DMS53 (cell line): Measurements from ENCODE around the gene KRTAP10-5.
A peak's percentile ranks its signal among the peaks of the same experiment; 100 is the strongest.

ENCODE experiments used
- DNase-seq: peaks from one replicate; lab custom pipeline; 2025; lab: John Stamatoyannopoulos, UW

KRTAP10-5 gene

GRCh38 chr21:44590897-44591800, 10.7 kb upstream of the KRTAP10-5 start:
- DNase-seq = peak; percentile 26

- no peak for DNase-seq
Measured at GRCh38 chr21:44590311-44590721, 9.9 kb upstream of the KRTAP10-5 start.

- no peak for DNase-seq
Measured at GRCh38 chr21:44589586-44590305, 9.3 kb upstream of the KRTAP10-5 start.

GRCh38 chr21:44589094-44589493, 8.7 kb upstream of the KRTAP10-5 start:
- DNase-seq = no peak

- DNase-seq = no peak
Measured at GRCh38 chr21:44585892-44586291, 5.5 kb upstream of the KRTAP10-5 start.

GRCh38 chr21:44583800-44584147, 3.4 kb upstream of the KRTAP10-5 start:
- no peak for DNase-seq

GRCh38 chr21:44583089-44583799, 2.8 kb upstream of the KRTAP10-5 start:
- DNase-seq = no peak

GRCh38 chr21:44582055-44582454, 1.7 kb upstream of the KRTAP10-5 start:
- DNase-seq = peak; percentile 12

GRCh38 chr21:44581158-44581557, 754 bp upstream of the KRTAP10-5 start:
- DNase-seq = peak; percentile 20

- peak; percentile 51 for DNase-seq
Measured at GRCh38 chr21:44579833-44580144, 615 bp downstream of the KRTAP10-5 start.

- no peak for DNase-seq
Measured at GRCh38 chr21:44579056-44579832, 1.2 kb downstream of the KRTAP10-5 start.

- no peak for DNase-seq
Measured at GRCh38 chr21:44578371-44579055, 1.9 kb downstream of the KRTAP10-5 start.

- no peak for DNase-seq
Measured at GRCh38 chr21:44576025-44576420, 4.4 kb downstream of the KRTAP10-5 start.

- no peak for DNase-seq
Measured at GRCh38 chr21:44575307-44576024, 4.9 kb downstream of the KRTAP10-5 start.

GRCh38 chr21:44574457-44575306, 5.7 kb downstream of the KRTAP10-5 start:
- peak; percentile 89 for DNase-seq

GRCh38 chr21:44573630-44574456, 6.6 kb downstream of the KRTAP10-5 start, which contains the start of gene KRTAP10-4:
KRTAP10-4 (plus strand) TSS chr21:44573729; CDS start chr21:44573759, 30 bp downstream.
- peak; percentile 30 for DNase-seq

GRCh38 chr21:44572959-44573583, 7.3 kb downstream of the KRTAP10-5 start:
- DNase-seq = peak; percentile 79
